Activated T-cell treated with anti-CD3 and anti-CD28 coated beads for 1 hour (primary cell): ENCODE measurements around the gene TLE2.

Experiments
- DNase-seq: peaks from one replicate; pipeline ENCODE4 v3.0.0-alpha.2; 2020; ENCODE audit warnings: low read depth

The TLE2 gene

GRCh38 chr19:3036119-3036976, 7.3 kb upstream of the TLE2 start:
- peak; percentile 66 for DNase-seq

GRCh38 chr19:3035542-3036118, 6.5 kb upstream of the TLE2 start:
- peak; percentile 86 for DNase-seq

GRCh38 chr19:3034656-3035541, 5.8 kb upstream of the TLE2 start:
- DNase-seq, result no peak

- no peak for DNase-seq
These were observed 5.3 kb upstream of the TLE2 start for GRCh38 chr19:3034406-3034655.

GRCh38 chr19:3033595-3034405, 4.7 kb upstream of the TLE2 start:
- DNase-seq, result no peak

GRCh38 chr19:3031607-3031867, 2.5 kb upstream of the TLE2 start:
- DNase-seq, result no peak

GRCh38 chr19:3028305-3029064, 595 bp downstream of the TLE2 start:
- DNase-seq, result no peak

- DNase-seq, result no peak
These were observed 1.1 kb downstream of the TLE2 start for GRCh38 chr19:3027981-3028304.

- DNase-seq, result no peak
These were observed 1.8 kb downstream of the TLE2 start for GRCh38 chr19:3027292-3027691.

GRCh38 chr19:3026768-3027167, 2.3 kb downstream of the TLE2 start:
- DNase-seq, result no peak

GRCh38 chr19:3025549-3025886, 3.6 kb downstream of the TLE2 start:
- DNase-seq, result no peak

- DNase-seq, result no peak
These were observed 4.1 kb downstream of the TLE2 start for GRCh38 chr19:3024870-3025548.

GRCh38 chr19:3024509-3024869, 4.6 kb downstream of the TLE2 start:
- no peak for DNase-seq

GRCh38 chr19:3020321-3020960, 8.6 kb downstream of the TLE2 start:
- DNase-seq, result no peak

GRCh38 chr19:3019211-3019854, 9.7 kb downstream of the TLE2 start:
- DNase-seq, result no peak

- DNase-seq, result no peak
These were observed 11.2 kb downstream of the TLE2 start for GRCh38 chr19:3017923-3018322.

GRCh38 chr19:3015126-3016057, 13.7 kb downstream of the TLE2 start:
- DNase-seq, result no peak

- DNase-seq, result no peak
These were observed 14.9 kb downstream of the TLE2 start for GRCh38 chr19:3014135-3014534.

GRCh38 chr19:3013263-3013725, 15.8 kb downstream of the TLE2 start:
- no peak for DNase-seq
